Right kidney (tissue), 1 donor: ENCODE measurements around the gene TEP1.

Experiments
- DNase-seq: peaks from one replicate; pipeline ENCODE4 v3.0.0-alpha.2; 2016

The TEP1 gene

DNA sequence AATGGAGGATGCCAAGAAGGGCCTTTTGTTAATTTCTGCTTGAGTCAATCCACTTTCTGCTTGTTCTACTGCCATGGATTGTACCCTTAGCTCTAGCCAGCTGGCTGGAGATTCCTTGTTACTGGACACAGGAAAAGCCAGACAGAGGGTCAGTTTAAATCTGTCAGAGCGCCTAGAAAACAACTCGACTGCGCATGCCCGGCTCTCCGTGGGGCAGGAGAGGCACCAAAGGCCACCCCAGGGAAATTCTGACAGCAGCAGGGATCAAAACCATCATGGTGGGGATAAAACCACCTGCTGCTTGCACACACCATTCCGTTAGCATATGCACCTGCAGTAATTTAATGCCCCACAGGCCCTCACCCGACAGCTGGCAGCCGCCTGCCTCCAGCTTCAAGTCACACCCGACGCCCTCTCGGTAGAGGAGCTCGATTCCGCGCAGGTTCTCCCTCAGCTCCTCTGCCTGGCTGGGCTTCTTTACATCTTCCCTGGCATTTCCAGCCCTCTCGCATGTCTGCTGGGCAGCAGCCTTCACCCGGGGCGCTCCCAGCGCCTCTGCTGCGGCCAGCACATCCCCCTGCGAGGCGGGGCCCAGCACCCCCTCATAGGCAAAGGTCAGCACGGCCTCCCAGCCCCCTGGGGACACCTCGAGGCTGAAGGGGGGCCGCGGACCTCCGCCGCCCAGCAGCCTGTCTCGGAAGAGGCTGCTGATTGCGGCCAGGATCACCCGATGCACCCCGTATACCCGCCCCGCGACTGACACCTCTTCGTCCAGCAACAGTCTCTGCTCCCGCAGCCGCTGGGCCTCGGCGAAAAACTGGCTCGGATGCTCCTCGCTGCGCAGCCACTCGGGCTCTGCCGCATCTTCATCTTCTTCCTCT lies 21.6 kb upstream of the TEP1 start:
- peak; percentile 60 for DNase-seq

DNA sequence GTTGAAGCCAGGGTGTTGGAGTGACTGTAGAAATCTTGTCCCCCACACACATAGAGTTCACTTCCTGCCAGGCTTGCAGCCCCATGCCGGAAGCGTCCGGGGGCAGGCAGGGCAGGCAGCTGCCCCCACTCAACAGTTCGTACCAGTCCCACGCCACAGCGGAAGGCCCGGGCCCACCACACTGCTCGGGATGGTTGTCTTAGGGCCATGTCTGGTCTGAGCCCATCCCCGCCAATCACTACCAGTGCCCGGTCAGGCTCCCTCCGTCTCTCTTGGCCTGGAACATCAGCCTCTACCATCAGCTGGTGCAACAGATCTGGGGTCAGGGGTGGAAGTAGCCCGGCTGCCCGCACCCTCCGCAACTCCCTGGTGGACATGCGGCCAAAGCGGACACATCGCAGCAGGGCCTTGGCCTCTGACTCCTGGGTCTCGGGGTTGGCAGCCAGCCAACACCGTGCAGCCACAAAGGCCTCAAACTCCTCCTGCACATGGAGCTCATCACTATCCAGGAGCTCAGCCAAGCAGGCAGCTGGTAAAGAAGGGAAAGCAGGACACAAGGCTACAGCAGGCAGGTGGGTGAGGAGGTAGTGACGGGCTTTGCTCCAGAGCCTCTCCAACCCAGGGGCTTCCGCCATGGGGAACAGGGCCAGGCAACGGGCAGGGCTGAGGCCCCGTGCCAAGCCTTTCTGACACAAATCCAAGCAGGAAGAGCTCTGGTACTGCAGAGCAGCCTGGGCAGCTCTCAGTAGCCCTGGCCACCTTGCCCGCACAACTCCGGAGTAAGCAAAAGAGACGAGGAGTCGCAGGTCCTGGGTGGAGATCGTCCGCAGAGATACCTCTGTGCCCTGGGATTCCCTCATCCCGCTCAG lies 16.7 kb upstream of the TEP1 start:
- DNase-seq = no peak

DNA sequence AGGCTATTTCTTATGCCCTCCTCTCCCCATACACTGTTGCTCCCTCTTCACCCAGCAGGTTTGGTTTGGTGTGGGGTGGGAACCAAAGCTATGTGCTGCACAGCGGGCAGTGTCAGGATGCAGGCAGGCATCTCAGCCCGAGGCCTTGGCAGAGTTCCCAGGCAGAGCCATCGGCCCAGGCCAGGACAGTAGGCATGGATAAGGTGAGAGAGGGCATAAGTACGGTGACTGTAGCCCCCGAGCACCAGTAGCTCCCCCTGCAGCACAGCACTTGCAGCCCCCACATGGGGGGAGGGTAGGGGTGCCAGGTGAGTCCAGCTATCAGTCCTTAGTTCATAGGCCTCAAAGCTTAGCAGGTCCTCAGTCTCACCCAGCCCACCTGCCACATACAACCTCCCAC lies 15.5 kb upstream of the TEP1 start:
- DNase-seq = no peak

- DNase-seq = no peak
Measured at GRCh38 chr14:20428010-20428365, 14.7 kb upstream of the TEP1 start.

DNA sequence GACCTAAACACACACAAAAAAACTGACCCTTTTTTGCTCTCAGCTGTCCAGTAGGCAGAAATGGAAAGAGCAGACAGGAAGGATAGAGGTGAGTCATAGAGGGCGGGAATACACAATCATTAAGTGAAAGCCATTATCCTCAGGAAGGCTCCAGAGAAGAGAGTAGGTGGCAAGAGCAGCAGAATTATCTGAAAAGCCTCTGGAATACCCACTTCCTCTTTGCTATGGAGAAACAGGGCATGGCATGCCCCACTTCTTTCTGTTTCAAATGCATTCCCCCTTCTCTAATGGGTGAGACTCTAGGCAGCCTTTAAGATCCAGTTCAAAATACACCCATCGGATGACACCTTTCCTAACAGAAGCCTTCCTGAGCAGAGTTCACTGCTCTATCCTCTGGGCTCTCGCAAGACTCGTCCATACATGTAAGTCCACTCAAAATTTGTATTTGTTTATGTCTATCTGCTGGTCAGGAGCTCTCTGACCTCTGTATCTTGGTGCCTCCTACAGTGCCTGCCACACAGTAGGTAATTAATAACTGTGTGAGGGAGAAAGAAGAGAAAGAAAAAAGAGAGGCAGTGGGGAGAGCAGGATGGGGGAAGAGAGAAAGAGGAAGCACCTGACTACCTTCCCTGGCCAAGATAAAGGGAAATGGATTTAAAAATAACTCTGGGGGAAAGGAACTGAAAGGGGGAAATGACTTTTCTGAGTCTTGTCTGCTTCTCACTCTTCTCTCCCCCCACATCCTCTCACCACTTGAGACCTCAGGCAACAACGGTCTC lies 14.1 kb upstream of the TEP1 start:
- DNase-seq = no peak

DNA sequence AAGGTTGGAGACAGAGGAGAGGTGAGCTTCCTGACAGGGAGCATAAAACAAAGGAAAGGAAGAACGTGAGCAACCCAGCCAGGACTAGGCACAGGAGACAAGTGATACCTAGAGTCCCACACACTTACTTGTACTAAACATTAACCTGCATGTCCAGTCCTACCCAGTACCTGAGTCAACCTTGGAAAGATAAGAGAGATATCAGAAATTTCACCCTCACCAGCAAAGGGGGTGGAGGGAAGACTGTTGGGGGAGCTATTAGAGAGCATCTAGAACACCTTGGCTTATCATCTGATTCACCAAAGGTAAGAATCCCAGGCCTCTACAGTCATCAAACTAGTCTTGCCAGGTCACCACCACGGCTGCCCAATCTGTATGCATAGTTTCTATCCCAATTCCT lies 11.6 kb upstream of the TEP1 start:
- no peak for DNase-seq

DNA sequence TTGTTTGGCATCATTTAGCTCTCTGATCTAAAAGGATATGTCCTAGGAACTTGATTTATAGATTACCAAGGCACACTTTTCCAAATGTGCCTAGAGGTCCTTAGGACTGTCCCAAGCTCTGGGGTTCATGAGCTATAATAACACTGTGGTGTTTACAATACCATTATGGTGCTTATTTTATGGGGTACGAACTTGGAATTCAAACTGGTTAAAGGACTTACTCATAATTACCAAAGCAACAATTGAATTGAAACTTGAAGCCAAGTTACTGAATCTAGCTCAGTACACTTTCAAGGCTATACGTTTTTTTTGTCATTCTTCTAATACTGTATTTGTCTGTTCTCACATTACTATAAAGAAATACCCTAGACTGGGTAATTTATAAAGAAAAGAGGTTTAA lies 9.6 kb upstream of the TEP1 start:
- DNase-seq = no peak

DNA sequence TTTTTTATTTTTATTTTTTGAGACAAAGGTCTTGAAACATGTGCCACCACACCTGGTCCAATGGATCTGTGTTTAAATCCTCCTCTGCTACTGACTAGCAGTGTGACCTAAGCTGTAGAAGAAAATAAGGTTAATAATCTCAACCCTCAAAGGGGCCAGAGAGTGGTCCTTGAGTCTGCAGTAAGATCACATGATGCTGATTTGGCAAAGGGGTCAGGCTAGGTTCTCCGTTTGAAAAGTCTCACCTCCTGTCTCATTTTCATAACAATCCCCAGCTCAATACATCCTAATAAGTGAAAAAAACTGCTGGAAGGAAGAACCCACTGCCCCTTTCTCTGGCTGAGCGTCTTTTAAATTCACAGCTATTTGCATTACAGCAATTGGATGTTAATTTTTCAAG lies 8.0 kb upstream of the TEP1 start:
- DNase-seq = no peak

GRCh38 chr14:20419419-20419818 lies 6.1 kb upstream of the TEP1 start:
- DNase-seq = no peak

GRCh38 chr14:20418501-20418909 lies 5.2 kb upstream of the TEP1 start:
- DNase-seq = no peak

GRCh38 chr14:20417250-20418186 lies 4.2 kb upstream of the TEP1 start:
- no peak for DNase-seq

GRCh38 chr14:20416223-20416622 lies 2.9 kb upstream of the TEP1 start:
- DNase-seq = no peak

DNA sequence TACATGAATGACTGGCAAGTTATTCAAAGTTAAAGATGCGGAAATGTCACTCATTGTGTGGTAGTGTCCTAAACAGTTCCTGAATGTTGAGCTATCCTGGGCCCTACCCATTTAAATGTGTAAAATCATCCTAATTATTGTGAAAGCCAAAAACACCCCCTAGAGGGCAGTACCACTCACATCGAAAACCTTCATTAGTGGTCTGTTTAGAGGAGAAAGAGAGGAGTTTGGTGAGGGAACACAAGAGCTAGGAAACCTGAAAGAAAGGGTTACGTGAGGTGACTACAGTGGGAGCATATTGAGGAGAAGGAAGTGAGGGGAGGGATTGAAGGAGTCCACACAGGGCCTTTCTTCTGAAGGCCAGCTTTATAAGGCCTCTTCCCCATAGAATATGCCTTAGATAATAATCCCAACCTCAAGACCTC lies 2.5 kb upstream of the TEP1 start:
- DNase-seq = peak; percentile 35

DNA sequence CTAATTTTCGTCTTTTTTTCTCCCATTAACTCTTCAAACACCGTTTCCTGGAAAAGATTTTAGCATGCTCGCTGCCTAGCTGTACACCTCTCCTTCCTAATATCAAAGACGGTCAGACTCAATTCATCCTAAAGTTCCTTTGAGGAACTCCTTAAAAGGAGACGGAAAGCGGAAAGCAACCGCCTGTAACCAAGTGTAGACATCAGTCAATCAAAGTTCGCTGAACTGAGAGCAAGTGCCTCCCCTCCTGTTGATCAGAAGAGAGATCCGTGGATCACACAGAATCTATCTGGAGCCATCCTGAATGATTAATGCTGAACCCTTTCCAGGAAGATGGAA lies 412 bp upstream of the TEP1 start:
- no peak for DNase-seq

DNA sequence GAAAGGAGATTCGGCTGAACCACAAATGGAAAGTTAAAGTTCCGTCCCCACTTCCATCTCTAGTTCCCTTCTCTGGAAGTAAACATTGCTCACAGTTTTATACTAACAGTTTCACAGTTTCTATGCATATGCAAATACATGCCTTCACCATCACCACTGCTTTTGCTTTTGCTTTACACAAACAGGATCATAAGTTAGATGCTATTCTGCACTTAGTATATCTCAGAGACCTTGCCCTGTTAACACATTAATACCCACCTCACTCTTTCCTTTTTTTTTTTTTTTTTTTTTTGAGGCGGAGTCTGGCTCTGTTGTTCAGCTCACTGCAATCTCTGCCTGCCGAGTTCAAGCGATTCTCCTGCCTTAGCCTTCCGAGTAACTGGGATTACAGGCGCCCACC lies 890 bp downstream of the TEP1 start:
- DNase-seq = no peak

DNA sequence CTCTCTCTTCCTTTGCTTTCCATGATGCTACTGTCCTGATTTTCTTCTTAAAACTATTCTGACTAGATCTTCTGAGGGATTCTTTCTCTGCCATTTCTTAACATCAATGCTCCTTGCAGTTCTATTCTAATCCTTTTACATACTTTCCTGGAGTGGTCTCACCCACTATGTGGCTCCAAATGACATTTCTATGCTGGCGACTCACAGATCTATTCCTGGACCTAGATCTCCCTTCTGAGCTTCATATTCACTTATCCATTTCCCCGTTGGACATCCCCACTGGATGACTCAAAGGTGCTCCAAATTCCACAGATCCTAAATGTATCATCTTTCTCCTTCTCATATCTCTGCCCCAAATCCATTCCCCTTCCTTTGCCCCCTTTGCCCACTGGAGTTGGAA lies 4.1 kb downstream of the TEP1 start:
- DNase-seq = no peak

- DNase-seq = no peak
Measured at GRCh38 chr14:20403521-20403920, 9.8 kb downstream of the TEP1 start.

DNA sequence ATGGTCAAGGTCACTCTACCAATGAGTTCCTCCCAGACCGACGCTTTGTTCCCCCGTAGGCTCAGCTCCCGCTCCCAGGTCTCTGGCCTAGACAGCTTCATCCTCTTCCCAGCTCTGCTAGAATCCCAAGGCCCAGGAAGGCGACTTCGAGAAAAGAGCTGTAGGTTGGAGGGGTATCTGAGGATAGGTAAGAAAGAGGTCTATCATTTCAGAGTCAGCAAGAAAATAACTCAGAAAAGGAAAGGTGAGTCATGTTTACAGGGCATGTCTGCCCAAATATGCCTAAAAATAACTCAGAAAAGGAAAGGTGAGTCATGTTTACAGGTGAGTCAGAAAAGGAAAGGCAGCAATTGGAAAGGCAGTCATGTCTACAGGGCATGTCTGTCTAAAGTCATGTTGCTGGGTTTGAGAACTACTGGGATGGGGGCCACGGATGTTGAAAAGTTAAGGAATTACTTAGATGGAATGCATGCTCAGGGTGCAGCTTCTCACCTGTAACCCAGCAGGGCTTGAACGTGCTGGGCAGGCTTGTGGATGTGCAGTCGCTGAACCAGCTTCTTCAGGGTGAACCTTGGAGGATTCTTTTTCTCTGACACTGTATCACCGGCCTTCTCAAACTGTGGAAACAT lies 12.2 kb downstream of the TEP1 start:
- no peak for DNase-seq

GRCh38 chr14:20400589-20400964 lies 12.7 kb downstream of the TEP1 start:
- DNase-seq = no peak

DNA sequence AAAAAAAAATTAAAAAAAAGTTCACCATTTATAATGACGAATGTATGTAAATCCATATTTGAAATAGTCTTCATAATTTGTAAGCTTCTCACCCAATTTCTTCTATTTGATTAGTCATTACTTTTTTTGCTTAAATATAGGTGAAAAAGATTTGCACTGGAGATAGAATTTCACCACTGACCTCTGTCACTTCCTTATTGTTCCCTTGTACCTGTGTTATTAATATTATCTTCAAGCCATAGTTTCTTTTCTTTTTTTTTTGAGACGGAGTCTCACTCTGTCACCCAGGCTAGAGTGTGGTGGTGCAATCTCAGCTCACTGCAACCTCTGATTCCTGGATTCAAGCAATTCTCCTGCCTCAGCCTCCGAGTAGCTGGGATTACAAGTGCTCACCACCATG lies 15.8 kb downstream of the TEP1 start:
- no peak for DNase-seq

DNA sequence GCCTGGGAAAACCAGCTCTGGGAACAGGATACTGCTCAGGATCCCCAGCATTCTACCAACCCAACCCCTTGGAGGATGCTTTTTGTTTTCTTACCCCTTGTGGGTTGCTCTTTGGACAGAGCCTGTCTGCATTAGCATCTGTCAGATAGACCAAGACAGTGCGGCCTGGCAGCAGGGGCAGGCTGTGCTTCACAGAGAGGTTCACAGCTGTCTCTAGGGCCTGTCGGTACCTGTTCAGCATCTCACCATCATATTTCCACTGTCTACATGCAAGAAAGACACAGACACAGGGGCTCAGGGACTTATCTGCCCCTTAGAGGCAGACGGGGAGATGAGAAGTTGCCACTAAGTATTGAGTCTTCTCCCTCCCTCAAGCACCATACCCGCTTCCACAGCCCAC lies 21.8 kb downstream of the TEP1 start:
- DNase-seq = no peak
